ENCODE data around the gene RNF166.

Gene RNF166

DNA sequence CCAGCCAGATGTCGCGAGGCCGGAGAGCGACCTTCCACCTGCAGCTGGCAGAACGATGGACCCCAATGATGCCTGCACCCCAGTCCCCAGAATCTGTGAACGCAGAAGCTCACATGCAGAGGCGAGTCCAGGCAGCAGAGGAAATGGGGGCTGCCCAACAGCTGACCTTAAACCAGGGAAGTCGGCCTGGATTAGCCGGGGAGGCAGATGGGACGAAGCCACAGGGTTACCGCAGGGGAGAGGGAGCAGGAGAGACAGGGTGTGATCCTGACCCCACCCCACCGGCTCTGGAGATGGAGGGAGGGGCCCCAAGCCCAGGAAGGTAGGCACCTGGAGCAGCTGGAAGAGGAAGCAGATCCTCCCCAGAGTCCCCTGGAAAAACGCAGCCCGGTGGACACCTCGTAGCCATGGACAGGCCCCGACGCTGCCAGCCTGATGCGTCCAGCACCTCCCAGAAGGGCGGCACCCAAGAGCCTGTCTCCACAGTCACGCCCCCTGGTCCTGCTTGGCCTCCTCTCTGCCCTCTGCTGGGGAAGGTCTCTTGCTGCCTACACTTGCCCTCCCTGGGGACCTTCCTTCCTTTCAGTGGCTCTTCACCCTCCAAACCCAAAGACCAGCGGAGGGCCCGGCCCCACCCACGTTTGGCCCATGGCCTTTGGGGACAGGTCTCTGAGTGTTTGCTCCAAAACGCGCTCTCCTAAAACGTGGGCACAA lies 41.5 kb upstream of the RNF166 start:
- no peak overlapping the region for H3K4me3 ChIP-seq (ENCODE audit: insufficient read depth, low read depth, low read length)
- peaks cover 11% of the 10 kb centered on the region for H3K4me1 ChIP-seq (ENCODE audit: control insufficient read depth, insufficient read depth, low read length)
- 91 to 92% methylated on average over 26 of the region's 26 CpGs for WGBS, 2 experiments
- H3K27me3 ChIP-seq (ENCODE audit: control insufficient read depth, insufficient read depth, low read length, poor library complexity, severe bottlenecking) = no peaks in the 10 kb centered on the region
- no peaks in the 10 kb centered on the region for H3K9me3 ChIP-seq (ENCODE audit: control insufficient read depth, low read length)
- H3K36me3 ChIP-seq (ENCODE audit: control insufficient read depth, insufficient read depth, low read length) = no peaks in the 10 kb centered on the region
- no peak overlapping the region for H3K27ac ChIP-seq (ENCODE audit: insufficient read depth, low read depth, low read length, poor library complexity, severe bottlenecking)

- H3K27ac ChIP-seq (ENCODE audit: insufficient read depth, low read depth, low read length, poor library complexity, severe bottlenecking) = no peak overlapping the region
- H3K36me3 ChIP-seq (ENCODE audit: control insufficient read depth, insufficient read depth, low read length) = no peaks in the 10 kb centered on the region
- H3K4me1 ChIP-seq (ENCODE audit: control insufficient read depth, insufficient read depth, low read length) = peaks cover 11% of the 10 kb centered on the region
- WGBS, 2 experiments = 74 to 76% methylated on average over 17 of the region's 17 CpGs
- H3K4me3 ChIP-seq (ENCODE audit: insufficient read depth, low read depth, low read length) = no peak overlapping the region
- no peaks in the 10 kb centered on the region for H3K9me3 ChIP-seq (ENCODE audit: control insufficient read depth, low read length)
- H3K27me3 ChIP-seq (ENCODE audit: control insufficient read depth, insufficient read depth, low read length, poor library complexity, severe bottlenecking) = no peaks in the 10 kb centered on the region
These were observed 40.3 kb upstream of the RNF166 start for GRCh38 chr16:88746506-88746905.

DNA sequence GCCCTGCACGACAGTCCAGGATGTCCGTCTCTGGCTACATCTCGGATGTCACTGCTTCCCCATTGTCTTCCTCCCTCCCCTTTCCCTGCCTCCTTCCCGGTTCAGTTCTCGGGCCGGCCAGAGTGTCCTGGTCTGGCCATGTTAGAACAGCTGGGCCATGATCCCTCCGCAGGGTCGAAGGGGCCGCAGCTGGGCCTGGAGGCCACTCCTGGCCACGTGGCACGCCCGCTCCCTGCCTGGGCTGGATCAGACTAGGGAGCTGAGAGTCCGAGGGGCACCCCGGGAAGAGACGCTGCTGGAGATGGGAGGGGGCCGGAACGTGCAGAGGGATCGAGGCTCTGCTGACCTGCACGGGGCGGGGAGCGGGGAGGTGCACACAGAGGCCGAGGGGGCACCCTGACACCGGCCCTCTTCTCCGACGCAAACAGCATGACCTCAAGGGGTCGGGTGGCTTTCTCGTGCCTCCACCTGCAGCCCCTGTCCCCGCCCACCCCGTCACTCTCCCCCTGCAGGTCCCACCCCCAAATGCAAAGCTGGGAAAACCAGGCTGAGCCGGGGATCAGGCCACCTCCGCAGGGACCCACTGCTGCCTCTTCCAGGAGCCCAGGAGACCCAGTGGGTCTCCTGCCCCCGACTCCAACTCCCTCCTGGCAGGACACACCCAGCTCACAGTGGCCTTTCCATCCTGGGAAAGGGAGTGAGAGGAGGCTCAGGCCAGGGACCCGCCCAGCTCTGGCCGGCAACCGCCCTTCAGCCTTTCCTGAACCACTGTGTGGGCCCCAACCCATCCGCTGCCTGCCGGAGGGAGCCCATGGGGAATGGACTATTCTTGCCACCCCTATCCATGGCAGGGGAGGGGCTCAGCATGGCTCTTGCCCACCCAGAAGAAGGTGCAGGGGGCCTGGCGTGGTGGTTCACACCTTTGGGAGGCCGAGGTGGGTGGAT lies 38.6 kb upstream of the RNF166 start:
- 70 to 72% methylated on average over 37 to 38 of the region's 39 CpGs for WGBS, 2 experiments
- Histone ChIP-seq H3K4me3 (ENCODE audit: insufficient read depth, low read depth, low read length) (no peak overlapping the region), H3K27ac (ENCODE audit: insufficient read depth, low read depth, low read length, poor library complexity, severe bottlenecking) (no peak overlapping the region)

DNA sequence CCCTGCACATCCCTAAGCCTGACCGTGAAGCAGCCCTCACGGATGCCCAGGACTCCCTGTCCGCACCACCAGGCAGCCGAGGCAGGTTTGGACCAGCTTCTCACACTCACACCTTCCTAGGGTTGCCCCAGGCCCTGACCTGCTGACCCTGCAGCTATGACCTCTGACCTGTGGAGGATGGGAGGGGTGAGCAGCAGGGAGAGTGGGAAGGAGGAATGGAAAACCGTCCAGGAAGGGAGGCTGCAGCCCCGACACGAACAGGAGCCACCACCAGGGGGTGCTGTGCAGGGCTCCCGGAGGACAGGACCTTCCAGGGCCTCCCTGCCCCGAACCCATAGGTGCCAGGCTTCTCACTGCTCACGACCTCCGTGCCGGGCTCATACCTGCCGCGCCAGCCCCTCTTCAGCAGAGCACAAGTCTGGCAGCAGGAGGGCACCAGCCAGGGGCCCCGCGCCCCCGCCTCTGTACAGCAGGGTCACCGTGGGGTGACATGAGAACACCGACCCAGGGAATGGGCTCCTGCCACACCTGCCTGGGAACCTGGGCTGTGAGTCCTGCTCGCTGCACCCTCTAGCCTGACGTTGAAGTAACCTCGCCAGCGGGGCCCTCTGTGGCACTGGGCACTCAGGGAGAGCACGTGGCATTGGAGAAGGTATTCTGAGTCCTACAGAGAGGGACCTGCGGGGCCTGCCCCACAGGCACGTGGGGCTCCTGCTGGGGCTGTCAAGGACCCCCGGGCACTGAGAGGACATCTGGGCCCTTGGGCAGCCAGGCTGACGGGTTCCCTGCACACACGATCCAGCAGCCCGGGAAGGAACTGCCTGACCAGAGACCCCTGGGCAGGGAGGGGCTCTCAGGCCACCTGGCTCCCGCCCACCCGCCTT lies 37.7 kb upstream of the RNF166 start:
- Histone ChIP-seq H3K36me3 (ENCODE audit: control insufficient read depth, insufficient read depth, low read length) (no peaks in the 10 kb centered on the region), H3K9me3 (ENCODE audit: control insufficient read depth, low read length) (no peaks in the 10 kb centered on the region), H3K27me3 (ENCODE audit: control insufficient read depth, insufficient read depth, low read length, poor library complexity, severe bottlenecking) (no peaks in the 10 kb centered on the region), H3K27ac (ENCODE audit: insufficient read depth, low read depth, low read length, poor library complexity, severe bottlenecking) (peak overlapping the region; percentile 36), H3K4me1 (ENCODE audit: control insufficient read depth, insufficient read depth, low read length) (peaks cover 11% of the 10 kb centered on the region), H3K4me3 (ENCODE audit: insufficient read depth, low read depth, low read length) (no peak overlapping the region)
- whole genome bisulfite sequencing, 2 experiments = 72% methylated on average over 32 of the region's 32 CpGs

More for the DNA sequence above, 38.6 kb upstream of the RNF166 start:
- Histone ChIP-seq H3K27me3 (ENCODE audit: control insufficient read depth, insufficient read depth, low read length, poor library complexity, severe bottlenecking) (no peaks in the 10 kb centered on the region), H3K36me3 (ENCODE audit: control insufficient read depth, insufficient read depth, low read length) (no peaks in the 10 kb centered on the region), H3K4me1 (ENCODE audit: control insufficient read depth, insufficient read depth, low read length) (peaks cover 11% of the 10 kb centered on the region), H3K9me3 (ENCODE audit: control insufficient read depth, low read length) (no peaks in the 10 kb centered on the region)

- H3K36me3 ChIP-seq (ENCODE audit: control insufficient read depth, insufficient read depth, low read length) = no peaks in the 10 kb centered on the region
- H3K27me3 ChIP-seq (ENCODE audit: control insufficient read depth, insufficient read depth, low read length, poor library complexity, severe bottlenecking) = no peaks in the 10 kb centered on the region
- H3K9me3 ChIP-seq (ENCODE audit: control insufficient read depth, low read length) = no peaks in the 10 kb centered on the region
- H3K27ac ChIP-seq (ENCODE audit: insufficient read depth, low read depth, low read length, poor library complexity, severe bottlenecking) = peak overlapping the region; percentile 36
- no peak overlapping the region for H3K4me3 ChIP-seq (ENCODE audit: insufficient read depth, low read depth, low read length)
- WGBS, 2 experiments = 85% methylated on average over 19 of the region's 19 CpGs
- peaks cover 11% of the 10 kb centered on the region for H3K4me1 ChIP-seq (ENCODE audit: control insufficient read depth, insufficient read depth, low read length)
These were observed 36.8 kb upstream of the RNF166 start for GRCh38 chr16:88742896-88743605.

GRCh38 chr16:88741368-88741767 lies 35.2 kb upstream of the RNF166 start:
- Histone ChIP-seq H3K4me1 (ENCODE audit: control insufficient read depth, insufficient read depth, low read length) (peaks cover 11% of the 10 kb centered on the region), H3K27me3 (ENCODE audit: control insufficient read depth, insufficient read depth, low read length, poor library complexity, severe bottlenecking) (no peaks in the 10 kb centered on the region), H3K9me3 (ENCODE audit: control insufficient read depth, low read length) (no peaks in the 10 kb centered on the region), H3K36me3 (ENCODE audit: control insufficient read depth, insufficient read depth, low read length) (no peaks in the 10 kb centered on the region), H3K4me3 (ENCODE audit: insufficient read depth, low read depth, low read length) (no peak overlapping the region), H3K27ac (ENCODE audit: insufficient read depth, low read depth, low read length, poor library complexity, severe bottlenecking) (no peak overlapping the region)
- WGBS, 2 experiments = 93 to 95% methylated on average over 16 of the region's 17 CpGs

DNA sequence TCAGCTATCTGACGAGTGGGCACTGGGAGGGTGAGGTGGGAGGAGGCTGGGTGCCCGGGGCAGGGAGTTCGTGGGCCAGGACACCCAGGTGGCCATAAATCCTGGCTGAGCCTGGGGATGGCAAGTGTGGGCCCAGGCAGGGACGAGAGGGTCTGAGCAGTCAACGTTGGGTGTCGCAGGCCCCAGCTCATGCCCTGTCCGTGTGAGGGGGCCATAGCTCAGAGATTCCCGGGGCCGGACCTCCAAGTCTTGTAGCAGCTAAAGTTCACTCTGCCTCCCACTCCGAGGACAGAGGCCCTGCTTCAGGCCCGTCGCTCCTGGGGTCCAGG lies 34.5 kb upstream of the RNF166 start:
- no peak overlapping the region for H3K4me3 ChIP-seq (ENCODE audit: insufficient read depth, low read depth, low read length)
- peaks cover 11% of the 10 kb centered on the region for H3K4me1 ChIP-seq (ENCODE audit: control insufficient read depth, insufficient read depth, low read length)
- 93 to 94% methylated on average over 12 of the region's 12 CpGs for WGBS, 2 experiments
- H3K9me3 ChIP-seq (ENCODE audit: control insufficient read depth, low read length) = no peaks in the 10 kb centered on the region
- no peaks in the 10 kb centered on the region for H3K27me3 ChIP-seq (ENCODE audit: control insufficient read depth, insufficient read depth, low read length, poor library complexity, severe bottlenecking)
- no peaks in the 10 kb centered on the region for H3K36me3 ChIP-seq (ENCODE audit: control insufficient read depth, insufficient read depth, low read length)
- no peak overlapping the region for H3K27ac ChIP-seq (ENCODE audit: insufficient read depth, low read depth, low read length, poor library complexity, severe bottlenecking)

DNA sequence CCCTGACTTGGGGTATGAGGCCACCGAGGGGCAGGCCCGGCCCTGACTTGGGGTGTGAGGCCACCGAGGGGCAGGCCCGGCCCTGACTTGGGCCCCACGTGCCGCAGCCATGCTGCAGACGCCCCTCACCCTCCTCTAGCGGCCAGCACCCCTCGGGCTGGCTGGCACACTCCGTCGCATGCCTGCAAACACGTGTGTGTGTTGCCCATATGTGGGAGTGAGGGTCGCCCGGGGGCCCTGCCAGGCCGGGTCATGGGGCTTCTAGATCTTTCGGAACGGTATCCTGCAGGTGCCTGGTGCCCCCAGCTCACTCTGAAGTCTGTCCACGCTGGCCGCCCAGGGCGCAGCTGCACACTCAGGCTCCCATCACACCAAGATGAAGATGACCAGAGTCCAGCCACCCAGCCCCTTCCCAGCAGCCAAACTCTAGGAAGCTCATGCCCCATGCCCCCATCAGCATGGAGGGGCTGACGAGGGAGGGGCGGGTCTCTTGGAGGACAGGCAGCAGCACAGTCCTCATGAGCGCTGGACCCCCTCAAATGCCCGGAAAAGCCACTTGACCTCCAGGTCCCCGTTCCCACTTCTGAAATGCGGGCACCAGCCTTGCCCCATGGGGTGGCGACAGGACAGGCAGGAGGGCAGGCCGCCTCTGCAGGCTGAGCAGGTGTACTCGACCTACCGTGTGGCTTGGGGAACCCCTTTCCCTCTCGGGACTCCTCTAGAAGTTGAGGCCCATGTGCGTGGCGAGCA lies 33.9 kb upstream of the RNF166 start:
- Histone ChIP-seq H3K9me3 (ENCODE audit: control insufficient read depth, low read length) (no peaks in the 10 kb centered on the region), H3K27me3 (ENCODE audit: control insufficient read depth, insufficient read depth, low read length, poor library complexity, severe bottlenecking) (no peaks in the 10 kb centered on the region), H3K4me3 (ENCODE audit: insufficient read depth, low read depth, low read length) (no peak overlapping the region), H3K4me1 (ENCODE audit: control insufficient read depth, insufficient read depth, low read length) (peaks cover 9% of the 10 kb centered on the region), H3K27ac (ENCODE audit: insufficient read depth, low read depth, low read length, poor library complexity, severe bottlenecking) (no peak overlapping the region), H3K36me3 (ENCODE audit: control insufficient read depth, insufficient read depth, low read length) (no peaks in the 10 kb centered on the region)
- 94% methylated on average over 33 of the region's 33 CpGs for WGBS, 2 experiments
